Ishikawa (cell line): ENCODE measurements around the gene ATP6V0E2.

Experiments used
- CEBPB ChIP-seq: IDR thresholded peaks from 2 replicates; pipeline ENCODE4 v1.6.1; 2012
- CREB1 ChIP-seq: IDR thresholded peaks from 2 replicates; pipeline ENCODE4 v1.6.1; 2012; ENCODE audit warnings: low read depth
- EGR1 ChIP-seq: IDR thresholded peaks from 2 replicates; pipeline ENCODE4 v1.6.1; 2012
- EP300 ChIP-seq: IDR thresholded peaks from 2 replicates; pipeline ENCODE4 v1.6.1; 2012; ENCODE audit warnings: borderline replicate concordance
- FOXM1 ChIP-seq: IDR thresholded peaks from 2 replicates; pipeline ENCODE4 v1.6.1; 2012; ENCODE audit warnings: low read depth, borderline replicate concordance
- MAX ChIP-seq: IDR thresholded peaks from 2 replicates; pipeline ENCODE4 v1.6.1; 2012
- NFIC ChIP-seq: IDR thresholded peaks from 2 replicates; pipeline ENCODE4 v1.6.1; 2012
- RAD21 ChIP-seq: IDR thresholded peaks from 2 replicates; pipeline ENCODE4 v1.6.1; 2012; ENCODE audit warnings: low read depth
- TAF1 ChIP-seq: IDR thresholded peaks from 2 replicates; pipeline ENCODE4 v1.6.1; 2012; ENCODE audit warnings: low read depth, mild to moderate bottlenecking
- TCF12 ChIP-seq: IDR thresholded peaks from 2 replicates; pipeline ENCODE4 v1.6.1; 2012; ENCODE audit warnings: low read depth
- TEAD4 ChIP-seq: IDR thresholded peaks from 2 replicates; pipeline ENCODE4 v1.6.1; 2012
- USF1 ChIP-seq: IDR thresholded peaks from 2 replicates; pipeline ENCODE4 v1.6.1; 2012
- YY1 ChIP-seq: IDR thresholded peaks from 2 replicates; pipeline ENCODE4 v1.6.1; 2012; ENCODE audit warnings: low read depth
- ZBTB7A ChIP-seq: IDR thresholded peaks from 2 replicates; pipeline ENCODE4 v1.6.1; 2012; ENCODE audit warnings: low read depth
- TF ChIP-seq, protein P1 (sequence below): IDR thresholded peaks from 2 replicates; pipeline ENCODE4 v1.6.1; 2012; ENCODE audit warnings: low read depth, mild to moderate bottlenecking

ATP6V0E2 gene

GRCh38 chr7:149834601-149835000, 39.2 kb upstream of the ATP6V0E2 start:
- TF ChIP-seq ZBTB7A (no peak), NFIC (no peak), USF1 (no peak), EP300 (no peak), EGR1 (no peak), YY1 (no peak), RAD21 (no peak), FOXM1 (no peak), MAX (no peak)
- TF ChIP-seq, protein P1, sequence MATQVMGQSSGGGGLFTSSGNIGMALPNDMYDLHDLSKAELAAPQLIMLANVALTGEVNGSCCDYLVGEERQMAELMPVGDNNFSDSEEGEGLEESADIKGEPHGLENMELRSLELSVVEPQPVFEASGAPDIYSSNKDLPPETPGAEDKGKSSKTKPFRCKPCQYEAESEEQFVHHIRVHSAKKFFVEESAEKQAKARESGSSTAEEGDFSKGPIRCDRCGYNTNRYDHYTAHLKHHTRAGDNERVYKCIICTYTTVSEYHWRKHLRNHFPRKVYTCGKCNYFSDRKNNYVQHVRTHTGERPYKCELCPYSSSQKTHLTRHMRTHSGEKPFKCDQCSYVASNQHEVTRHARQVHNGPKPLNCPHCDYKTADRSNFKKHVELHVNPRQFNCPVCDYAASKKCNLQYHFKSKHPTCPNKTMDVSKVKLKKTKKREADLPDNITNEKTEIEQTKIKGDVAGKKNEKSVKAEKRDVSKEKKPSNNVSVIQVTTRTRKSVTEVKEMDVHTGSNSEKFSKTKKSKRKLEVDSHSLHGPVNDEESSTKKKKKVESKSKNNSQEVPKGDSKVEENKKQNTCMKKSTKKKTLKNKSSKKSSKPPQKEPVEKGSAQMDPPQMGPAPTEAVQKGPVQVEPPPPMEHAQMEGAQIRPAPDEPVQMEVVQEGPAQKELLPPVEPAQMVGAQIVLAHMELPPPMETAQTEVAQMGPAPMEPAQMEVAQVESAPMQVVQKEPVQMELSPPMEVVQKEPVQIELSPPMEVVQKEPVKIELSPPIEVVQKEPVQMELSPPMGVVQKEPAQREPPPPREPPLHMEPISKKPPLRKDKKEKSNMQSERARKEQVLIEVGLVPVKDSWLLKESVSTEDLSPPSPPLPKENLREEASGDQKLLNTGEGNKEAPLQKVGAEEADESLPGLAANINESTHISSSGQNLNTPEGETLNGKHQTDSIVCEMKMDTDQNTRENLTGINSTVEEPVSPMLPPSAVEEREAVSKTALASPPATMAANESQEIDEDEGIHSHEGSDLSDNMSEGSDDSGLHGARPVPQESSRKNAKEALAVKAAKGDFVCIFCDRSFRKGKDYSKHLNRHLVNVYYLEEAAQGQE: no peak

- TF ChIP-seq CREB1: no peak
- no peak for TF ChIP-seq MAX
- TF ChIP-seq TAF1: no peak
- TF ChIP-seq RAD21: no peak
- TF ChIP-seq FOXM1: no peak
- no peak for TF ChIP-seq TEAD4
- TF ChIP-seq, protein P1: no peak
- no peak for TF ChIP-seq ZBTB7A
- no peak for TF ChIP-seq TCF12
- TF ChIP-seq CEBPB: no peak
- no peak for TF ChIP-seq NFIC
- no peak for TF ChIP-seq EGR1
- no peak for TF ChIP-seq YY1
- no peak for TF ChIP-seq EP300
- TF ChIP-seq USF1: no peak
Observed at GRCh38 chr7:149836434-149836833, 37.3 kb upstream of the ATP6V0E2 start.

GRCh38 chr7:149837564-149838223, 36.1 kb upstream of the ATP6V0E2 start:
- no peak for TF ChIP-seq CREB1
- no peak for TF ChIP-seq TAF1
- TF ChIP-seq EGR1: no peak
- TF ChIP-seq YY1: no peak
- peak; percentile 55; the same call in 1 of the 2 replicates for TF ChIP-seq MAX

DNA sequence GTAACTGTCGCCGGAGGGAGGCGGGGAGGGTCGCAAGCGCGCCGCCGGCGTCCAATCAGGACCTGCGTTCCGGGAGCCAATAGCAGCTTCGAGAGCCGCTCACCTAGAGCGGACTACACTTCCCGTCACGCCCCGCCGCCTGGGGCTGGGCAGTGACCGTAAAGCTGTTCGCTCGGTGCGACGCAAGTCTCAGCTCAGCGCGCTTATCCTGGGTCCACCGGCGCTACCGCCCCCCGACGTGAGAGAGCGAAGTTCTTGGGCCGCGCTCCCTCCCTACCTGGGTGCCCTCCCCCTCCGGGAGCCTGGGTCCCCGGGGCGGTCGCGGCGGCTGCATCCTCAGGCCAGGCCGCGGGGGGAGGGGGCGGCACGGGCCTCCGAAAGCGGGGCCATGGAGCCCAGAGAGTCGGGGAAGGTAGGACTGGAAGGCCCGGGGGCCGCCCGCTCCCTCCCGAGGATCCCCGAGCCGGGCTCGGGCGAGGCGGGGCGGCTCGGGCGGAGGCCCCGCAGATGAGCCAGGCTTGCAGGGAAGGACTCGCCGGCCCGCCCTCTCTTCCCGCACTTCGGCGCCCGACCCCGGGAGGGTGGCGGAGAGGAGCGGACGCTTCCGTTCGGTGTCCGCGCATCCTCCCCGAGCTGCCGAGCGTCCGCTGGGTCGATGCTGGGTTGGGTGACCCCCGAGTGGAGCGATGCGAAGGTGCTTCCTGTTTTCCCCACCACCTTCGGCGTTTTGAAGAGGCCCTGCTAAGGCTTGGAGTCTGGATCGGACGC, 35.4 kb upstream of the ATP6V0E2 start, which contains the start of gene ZNF862:
Gene ZNF862 (plus strand): TSS at position 152 of the 768 bp plus-strand sequence. CDS start 237 bp downstream, at position 389.
- peak; percentile 10; the same call in 1 of the 2 replicates for TF ChIP-seq TCF12
- TF ChIP-seq RAD21: peak; percentile 1; the same call in 1 of the 2 replicates
- TF ChIP-seq EGR1: no peak
- no peak for TF ChIP-seq CREB1
- peak; percentile 12; the same call in 1 of the 2 replicates for TF ChIP-seq USF1
- peak; percentile 70; the same call in 1 of the 2 replicates for TF ChIP-seq TAF1
- TF ChIP-seq CEBPB: no peak
- peak; percentile 26 for TF ChIP-seq TEAD4
- TF ChIP-seq MAX: no peak; the same call in none of the 2 replicates
- TF ChIP-seq YY1: 0 out of 2 replicates have a peak, but pooled peaks have one; percentile 8
